HG02970 (cell line): ENCODE data around the gene ANGEL1.

ENCODE experiments used
- ATAC-seq: cut with Tn5 transposase; IDR thresholded peaks from one replicate; pipeline ENCODE4 v1.9.1; 2021; ENCODE audit warnings: mild to moderate bottlenecking, moderate library complexity, moderate number of reproducible peaks; ENCODE audit not compliant: unreplicated experiment, low FRiP score

Gene ANGEL1

DNA sequence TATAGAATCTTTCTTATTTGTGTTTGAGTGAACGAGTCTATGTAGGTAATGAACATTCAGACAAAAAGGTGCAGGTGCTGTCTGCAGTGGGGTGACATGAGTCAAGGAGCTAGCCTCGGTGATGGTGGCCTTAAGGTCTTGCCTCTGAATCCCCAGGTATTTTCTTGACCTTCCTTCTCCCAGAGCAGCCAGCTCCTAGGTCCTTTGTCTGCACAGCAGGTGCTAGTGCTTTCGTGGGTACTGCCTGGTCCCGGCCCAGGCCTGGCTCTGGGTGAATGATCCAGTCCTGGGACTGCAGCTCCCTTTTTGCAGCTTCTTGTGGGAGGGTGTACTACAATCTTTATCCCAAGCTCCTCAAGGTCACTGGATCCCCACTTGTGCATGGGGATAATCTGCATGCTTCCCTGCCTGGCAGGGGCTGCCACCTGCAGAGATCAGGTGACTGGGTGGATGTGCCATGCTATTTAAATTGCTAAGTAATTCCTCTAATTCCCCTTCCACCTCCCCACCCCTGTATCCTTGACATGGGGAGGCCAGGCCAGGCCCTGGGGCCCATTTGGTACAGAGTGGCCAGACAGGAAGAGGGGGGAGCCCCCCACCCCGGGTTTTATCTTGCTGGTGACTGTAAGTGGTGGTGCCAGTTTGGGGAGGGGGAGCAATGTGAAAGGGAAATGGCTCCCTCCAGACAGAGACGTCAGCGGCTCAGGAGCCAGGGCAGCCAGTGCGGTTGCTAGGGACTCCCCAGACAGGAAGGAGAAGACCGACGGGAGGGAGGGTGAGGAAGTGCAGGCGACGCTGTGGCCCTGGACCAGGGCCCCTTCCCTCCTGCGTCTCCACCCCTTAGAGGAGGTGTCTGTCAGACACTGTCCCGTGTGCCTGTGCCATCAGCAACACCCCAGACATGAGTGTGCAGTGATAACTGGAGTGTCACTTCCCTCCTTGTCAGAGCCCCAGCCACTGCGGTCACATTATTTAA lies 44.7 kb downstream of the ANGEL1 start:
- no peak for ATAC-seq

- no peak for ATAC-seq
Measured at GRCh38 chr14:76765461-76765931, 47.2 kb downstream of the ANGEL1 start.

DNA sequence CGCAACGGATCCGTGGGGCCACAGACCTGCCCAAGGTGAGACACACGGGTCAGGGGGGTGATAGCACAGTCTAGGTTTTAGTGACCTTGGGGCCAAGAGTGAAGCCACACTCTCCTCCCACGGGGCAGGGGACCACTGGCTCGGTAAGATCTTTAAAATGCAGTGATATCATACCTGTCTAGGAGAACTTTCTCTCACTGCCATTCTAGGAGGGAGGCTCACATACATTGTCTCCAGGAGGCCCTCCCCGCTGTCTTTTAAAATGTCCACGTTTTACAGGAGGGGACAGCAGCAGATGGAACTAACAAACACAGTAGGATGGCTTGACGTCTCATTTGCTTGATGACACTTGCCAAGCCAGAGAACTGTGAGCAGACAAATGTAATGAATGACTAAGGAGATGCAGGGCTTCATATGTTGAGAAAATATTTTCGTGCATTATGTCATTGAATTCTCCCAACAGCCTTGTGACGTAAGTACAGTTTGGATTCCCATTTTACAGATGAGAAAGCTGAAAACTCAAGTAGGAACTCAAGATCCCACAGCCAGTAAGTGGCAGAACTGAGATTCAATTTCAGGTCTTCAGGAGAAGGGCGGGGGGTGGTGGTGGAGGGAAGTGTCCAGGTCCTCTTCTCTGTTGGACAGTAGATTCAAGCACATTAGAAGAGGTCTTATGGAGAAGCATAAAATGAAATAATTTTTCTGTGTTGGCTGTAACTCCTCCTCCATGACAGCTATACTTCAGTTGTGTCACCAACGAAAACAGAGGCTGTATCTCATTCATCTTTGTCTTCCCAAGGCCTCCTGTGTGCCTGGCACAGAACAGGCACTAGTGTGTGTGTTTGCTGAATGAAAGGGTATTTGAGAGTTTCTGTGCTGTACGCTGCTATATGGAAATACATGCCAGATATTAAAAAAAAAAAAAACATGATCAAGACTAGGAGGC lies 49.3 kb downstream of the ANGEL1 start:
- no peak for ATAC-seq

DNA sequence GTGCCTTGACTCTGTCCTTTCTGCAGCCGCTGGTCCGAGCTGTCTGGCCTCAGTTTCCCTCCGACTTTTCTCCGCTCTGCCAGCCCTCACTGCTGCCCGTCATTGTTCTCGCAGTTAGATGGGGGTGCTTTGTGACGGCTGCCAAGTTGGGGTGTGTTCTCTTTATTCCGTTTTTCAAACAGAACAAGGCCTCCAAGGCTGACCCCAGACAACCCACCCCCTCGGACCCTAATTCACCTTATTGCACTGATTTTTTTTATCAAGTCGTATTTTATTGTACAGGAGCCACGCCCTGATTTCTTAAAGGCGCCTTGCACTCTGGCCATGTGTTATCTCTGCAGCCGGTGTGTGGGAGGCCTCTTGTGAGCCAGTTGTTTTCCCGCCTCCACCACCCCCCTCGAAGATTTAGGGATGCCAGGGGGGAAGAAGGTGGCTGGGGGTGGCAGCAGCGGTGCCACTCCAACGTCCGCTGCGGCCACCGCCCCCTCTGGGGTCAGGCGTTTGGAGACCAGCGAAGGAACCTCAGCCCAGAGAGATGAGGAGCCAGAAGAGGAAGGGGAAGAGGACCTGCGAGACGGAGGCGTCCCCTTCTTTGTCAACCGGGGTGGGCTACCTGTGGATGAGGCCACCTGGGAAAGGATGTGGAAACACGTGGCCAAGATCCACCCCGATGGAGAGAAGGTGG lies 50.1 kb downstream of the ANGEL1 start:
- no peak for ATAC-seq

GRCh38 chr14:76761960-76762410 lies 50.7 kb downstream of the ANGEL1 start:
- ATAC-seq: no peak

DNA sequence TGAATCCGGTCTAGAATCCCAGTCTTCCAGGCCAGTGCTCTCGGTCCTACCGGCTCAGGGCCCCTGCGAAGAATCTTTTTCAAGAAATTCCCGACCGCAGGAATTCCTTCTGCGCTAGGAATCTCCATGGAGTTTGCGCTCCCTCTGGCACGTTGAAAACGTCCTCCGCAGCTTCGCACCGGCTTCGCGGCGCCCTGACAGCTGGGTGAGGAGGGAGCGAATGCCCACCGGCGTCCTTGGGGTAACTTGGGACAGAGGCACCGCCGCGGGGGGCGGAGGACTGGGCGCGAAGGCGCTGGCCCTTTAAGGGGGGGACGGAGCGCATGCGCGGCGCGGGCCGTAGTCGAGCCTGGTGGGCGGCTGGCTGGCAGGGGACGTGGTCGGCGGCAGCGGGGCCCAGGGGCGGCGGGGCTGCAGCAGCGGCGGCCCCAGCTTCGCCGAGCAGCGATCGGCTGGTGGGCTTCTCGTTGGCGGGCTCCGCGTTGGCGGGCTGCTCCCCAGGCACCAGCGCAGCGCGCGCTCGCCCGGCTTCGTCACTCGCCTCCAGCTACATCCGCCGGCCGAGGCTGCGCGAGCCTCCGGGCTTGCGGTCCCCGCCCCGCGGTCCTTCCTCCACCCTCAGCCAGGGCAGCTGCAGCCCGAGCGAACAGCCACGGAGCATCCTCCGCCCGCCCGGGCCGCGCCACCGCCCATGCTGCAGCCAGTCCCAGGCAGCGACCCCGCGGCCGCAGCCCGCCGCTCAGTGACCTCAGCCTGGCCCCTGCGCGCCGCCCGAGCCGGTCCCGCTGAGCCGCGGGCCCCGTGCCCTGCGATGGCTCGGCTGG lies 51.3 kb downstream of the ANGEL1 start, which contains the start of gene VASH1:
Gene VASH1, plus strand, starts transcription at position 333 of the 824 bp plus-strand sequence. CDS start 1,354 bp downstream, outside the sequence.
- no peak for ATAC-seq

- ATAC-seq: no peak
Measured at GRCh38 chr14:76760331-76761135, 52.1 kb downstream of the ANGEL1 start.

DNA sequence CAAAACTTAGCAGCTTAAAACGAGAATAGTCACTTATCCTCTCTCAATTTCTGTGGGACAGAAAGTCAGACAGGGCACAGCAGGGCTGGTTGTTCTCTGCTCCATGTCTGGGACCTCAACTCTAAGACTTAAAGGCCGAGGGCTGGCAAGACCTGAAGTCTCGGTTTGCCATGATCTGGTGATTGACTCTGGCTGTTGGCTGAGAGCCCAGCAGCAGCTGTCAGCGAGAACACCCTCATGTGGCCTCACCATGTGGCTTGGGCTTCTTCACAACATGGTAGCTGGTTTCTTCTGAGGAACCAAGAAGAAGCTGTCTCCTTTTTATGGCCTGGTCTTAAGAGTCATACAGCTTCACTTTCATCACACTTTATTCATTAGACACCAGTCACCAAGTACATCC lies 53.1 kb downstream of the ANGEL1 start:
- no peak for ATAC-seq

DNA sequence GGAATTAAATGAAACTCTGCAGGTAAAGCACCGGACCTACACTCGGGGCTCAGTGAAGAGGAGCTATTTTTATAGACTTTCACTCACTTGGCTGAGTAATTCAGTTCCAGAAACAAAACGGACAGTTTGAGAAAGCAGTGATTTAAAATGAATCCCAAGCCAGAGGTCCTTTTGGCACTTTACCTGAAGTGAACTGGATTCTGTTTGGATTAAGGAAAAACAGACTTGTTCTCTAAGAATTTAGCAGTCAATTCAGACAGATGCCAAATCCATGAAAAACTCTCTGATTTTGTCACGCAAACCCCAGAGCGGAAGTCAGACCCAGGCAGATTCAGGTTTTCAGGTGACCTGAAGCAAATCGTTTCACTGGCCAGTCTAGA lies 56.3 kb downstream of the ANGEL1 start:
- no peak for ATAC-seq

GRCh38 chr14:76755610-76756370 lies 56.9 kb downstream of the ANGEL1 start:
- no peak for ATAC-seq

DNA sequence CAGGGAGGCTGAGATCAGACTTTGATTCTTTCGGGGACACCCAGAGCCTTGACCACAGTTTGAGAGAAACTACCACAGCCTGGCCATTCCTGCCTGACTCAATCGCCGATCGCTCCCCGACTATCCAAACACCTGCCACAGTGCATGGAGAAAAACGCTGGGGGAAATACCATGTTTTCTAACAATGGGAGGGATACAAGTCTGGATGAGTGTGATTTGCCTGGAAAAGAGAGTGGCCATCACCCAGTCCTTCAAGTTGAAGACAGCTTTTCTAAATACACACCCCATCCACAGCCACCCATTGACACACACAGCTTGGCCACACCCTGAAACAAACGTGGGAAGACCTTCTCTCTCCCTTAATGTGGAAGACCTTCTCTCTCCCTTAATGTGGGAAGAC lies 58.1 kb downstream of the ANGEL1 start:
- ATAC-seq: no peak

GRCh38 chr14:76753541-76754198 lies 59.0 kb downstream of the ANGEL1 start:
- no peak for ATAC-seq

- ATAC-seq: no peak
Measured at GRCh38 chr14:76752744-76753143, 59.9 kb downstream of the ANGEL1 start.

DNA sequence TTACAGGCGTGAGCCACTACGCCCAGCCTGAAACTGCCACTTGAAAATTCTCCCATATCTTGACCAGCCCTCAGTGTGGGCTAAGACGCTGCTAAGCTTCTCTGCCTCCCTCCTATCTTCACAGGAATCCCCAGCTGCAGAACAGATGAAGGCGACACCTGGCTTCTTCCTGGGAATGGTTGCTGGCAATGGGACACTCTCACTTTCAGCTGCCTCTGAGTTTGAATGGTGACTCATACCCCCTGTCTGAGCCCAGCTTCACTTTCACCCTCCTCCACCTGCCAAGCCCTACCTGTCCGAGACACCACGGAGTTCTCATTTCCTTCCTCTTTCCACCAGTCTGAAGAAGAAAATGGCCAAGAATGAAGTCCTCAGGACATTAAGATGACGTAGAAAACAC lies 69.7 kb downstream of the ANGEL1 start:
- no peak for ATAC-seq

- no peak for ATAC-seq
Measured at GRCh38 chr14:76742185-76742584, 70.5 kb downstream of the ANGEL1 start.

DNA sequence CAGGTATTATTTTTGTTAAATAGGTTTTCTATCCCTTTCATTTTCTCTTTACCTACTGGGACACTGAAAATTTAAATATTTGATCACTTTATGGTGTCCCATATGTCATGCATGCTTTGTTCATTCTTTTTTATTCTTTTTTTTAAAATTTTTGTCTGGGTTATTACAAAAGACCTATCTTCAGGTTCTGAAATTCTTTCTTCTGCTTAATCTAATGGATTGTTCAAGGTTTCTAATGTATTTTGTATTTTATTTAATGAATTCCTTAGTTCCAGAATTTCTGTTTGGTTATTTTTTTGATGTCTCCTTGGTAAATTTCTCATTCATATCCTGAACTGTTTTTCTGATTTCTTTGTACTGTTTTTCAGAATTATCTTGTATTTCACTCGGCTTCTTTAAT lies 71.6 kb downstream of the ANGEL1 start:
- ATAC-seq: no peak
